Measurements from ENCODE around the gene CYP46A1. TPM values are rescaled to one million over a fixed set of nuclear protein-coding genes. Genes with fewer than 3 reads are reported as not detected.
"Not testable (repeated sequence)": the region's sequence is repeated elsewhere in the genome, so short reads cannot be mapped to it uniquely, and the experiment has no call there.

The CYP46A1 gene
- total RNA-seq, 4 donors from 2014 or later: 0.13 to 4.7 (median 0.55) TPM; not detected in 1

DNA sequence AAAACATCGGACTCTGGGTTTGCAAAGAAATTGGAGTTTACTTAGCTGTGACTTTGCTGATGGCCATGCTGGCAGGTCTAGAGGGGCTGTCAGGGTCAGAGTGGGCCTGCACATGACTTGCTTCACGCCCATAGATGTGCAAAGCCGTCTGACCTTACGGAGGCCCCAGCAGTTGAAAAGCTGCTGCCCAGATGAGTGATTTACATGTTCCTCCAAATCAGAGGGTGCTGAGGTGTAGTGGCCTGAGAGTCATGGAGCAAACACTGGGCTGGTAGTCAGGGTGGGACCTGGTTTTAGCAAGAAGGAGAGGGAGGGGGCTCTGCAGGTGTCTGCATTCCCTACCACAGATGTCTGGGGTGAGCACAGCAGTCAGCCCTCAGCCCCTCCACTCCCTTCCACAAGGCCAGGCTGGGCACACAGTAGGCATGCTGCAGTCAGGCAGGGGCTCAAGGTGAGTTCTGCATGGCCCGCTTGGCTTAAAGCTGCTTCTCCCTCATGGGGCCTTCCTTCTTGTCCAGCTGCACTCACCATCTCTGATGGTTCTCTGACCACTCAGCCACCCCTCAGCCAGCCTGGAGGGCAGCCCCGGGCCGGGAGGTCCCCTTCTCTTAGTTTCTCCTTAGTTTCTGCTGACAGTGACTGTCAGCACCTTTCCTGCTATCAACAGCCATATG lies 74.9 kb downstream of the CYP46A1 start:
- no peak overlapping the region for H3K4me3 ChIP-seq (ENCODE audit: low read depth, poor library complexity, severe bottlenecking)
- intact Hi-C loops (cut with DNase I; ENCODE audit: low total_unique reads): no loop called here
- no peak for TF ChIP-seq POLR2A (IDR thresholded peaks at IDR 0.05)
- TF ChIP-seq, protein P1, sequence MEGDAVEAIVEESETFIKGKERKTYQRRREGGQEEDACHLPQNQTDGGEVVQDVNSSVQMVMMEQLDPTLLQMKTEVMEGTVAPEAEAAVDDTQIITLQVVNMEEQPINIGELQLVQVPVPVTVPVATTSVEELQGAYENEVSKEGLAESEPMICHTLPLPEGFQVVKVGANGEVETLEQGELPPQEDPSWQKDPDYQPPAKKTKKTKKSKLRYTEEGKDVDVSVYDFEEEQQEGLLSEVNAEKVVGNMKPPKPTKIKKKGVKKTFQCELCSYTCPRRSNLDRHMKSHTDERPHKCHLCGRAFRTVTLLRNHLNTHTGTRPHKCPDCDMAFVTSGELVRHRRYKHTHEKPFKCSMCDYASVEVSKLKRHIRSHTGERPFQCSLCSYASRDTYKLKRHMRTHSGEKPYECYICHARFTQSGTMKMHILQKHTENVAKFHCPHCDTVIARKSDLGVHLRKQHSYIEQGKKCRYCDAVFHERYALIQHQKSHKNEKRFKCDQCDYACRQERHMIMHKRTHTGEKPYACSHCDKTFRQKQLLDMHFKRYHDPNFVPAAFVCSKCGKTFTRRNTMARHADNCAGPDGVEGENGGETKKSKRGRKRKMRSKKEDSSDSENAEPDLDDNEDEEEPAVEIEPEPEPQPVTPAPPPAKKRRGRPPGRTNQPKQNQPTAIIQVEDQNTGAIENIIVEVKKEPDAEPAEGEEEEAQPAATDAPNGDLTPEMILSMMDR (IDR thresholded peaks at IDR 0.05): no peak
- DNase-seq (ENCODE audit: low spot score in 2 of 2): no peak
- WGBS, 2 donors: 70 to 77% methylated on average over 7 of the region's 7 CpGs

DNA sequence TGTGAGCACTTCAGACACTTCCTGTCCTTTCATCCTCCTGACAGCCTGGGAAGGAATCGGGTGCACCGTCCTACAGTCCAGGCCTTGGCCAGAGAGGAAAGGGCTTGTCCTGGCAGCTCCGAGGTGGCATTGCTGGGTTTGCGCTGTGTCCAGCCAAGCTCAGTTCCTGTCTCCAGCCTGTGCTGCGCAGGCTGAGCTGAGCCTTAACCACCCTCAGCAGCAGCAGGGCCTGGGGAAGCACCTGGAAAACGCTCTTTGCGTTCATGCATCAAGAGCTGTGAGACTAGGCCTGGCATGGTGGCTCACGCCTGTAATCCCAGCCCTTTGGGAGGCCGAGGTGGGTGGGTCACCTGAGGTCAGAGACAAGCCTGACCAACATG lies 75.4 kb downstream of the CYP46A1 start:
- intact Hi-C loops (cut with DNase I; ENCODE audit: low total_unique reads): no loop called here
- WGBS, 2 donors: 76 to 84% methylated on average over 9 of the region's 9 CpGs
- no peak for DNase-seq (ENCODE audit: low spot score in 2 of 2)
- TF ChIP-seq POLR2A (IDR thresholded peaks at IDR 0.05): no peak
- TF ChIP-seq, protein P1 (IDR thresholded peaks at IDR 0.05): no peak
- H3K4me3 ChIP-seq (ENCODE audit: low read depth, poor library complexity, severe bottlenecking): no peak overlapping the region

DNA sequence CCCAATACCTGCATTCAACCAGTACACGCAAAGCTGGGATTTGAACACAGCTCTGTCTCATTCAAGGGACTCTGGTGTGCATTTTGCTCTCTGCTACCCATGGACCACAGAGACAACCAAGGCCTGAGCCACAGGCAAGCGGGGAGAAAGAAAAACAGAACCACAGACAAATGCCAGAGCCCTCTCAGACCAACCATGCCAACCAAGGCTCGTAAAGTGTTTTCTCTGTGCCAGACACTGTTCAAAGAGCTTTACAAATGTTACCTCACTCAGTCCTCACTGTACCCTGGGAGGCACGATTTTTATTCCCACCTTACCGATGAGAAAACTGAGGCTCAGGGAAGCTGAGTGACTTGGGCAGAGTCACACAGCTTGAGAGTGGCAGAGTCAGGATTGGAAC lies 76.7 kb downstream of the CYP46A1 start:
- H3K4me3 ChIP-seq (ENCODE audit: low read depth, poor library complexity, severe bottlenecking): no peak overlapping the region
- TF ChIP-seq POLR2A (IDR thresholded peaks at IDR 0.05): no peak
- TF ChIP-seq, protein P1 (IDR thresholded peaks at IDR 0.05): no peak
- intact Hi-C loops (cut with DNase I; ENCODE audit: low total_unique reads): no loop called here
- DNase-seq (ENCODE audit: low spot score in 2 of 2): no peak
- 92 to 96% methylated on average over 5 of the region's 5 CpGs for WGBS, 2 donors

DNA sequence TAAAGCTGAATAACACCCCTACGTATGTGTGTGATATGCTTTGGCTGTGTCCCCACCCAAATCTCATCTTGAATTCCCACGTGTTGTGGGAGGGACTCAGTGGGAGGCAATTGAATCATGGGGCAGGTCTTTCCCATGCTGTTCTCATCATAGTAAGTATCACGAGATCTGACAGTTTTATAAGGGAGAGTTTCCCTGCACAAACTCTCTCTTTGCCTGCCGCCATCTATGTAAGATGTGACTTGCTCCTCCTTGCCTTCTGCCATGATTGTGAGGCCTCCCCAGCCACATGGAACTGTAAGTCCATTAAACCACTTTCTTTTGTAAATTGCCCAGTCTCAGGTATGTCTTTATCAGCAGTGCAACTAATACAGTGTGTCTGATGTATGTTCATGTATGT lies 78.8 kb downstream of the CYP46A1 start:
- H3K4me3 ChIP-seq (ENCODE audit: low read depth, poor library complexity, severe bottlenecking); DNase-seq (ENCODE audit: low spot score in 2 of 2); intact Hi-C loops (cut with DNase I; ENCODE audit: low total_unique reads): not testable (repeated sequence)
- 85% methylated on average over 4 of the region's 4 CpGs for WGBS, 2 donors

DNA sequence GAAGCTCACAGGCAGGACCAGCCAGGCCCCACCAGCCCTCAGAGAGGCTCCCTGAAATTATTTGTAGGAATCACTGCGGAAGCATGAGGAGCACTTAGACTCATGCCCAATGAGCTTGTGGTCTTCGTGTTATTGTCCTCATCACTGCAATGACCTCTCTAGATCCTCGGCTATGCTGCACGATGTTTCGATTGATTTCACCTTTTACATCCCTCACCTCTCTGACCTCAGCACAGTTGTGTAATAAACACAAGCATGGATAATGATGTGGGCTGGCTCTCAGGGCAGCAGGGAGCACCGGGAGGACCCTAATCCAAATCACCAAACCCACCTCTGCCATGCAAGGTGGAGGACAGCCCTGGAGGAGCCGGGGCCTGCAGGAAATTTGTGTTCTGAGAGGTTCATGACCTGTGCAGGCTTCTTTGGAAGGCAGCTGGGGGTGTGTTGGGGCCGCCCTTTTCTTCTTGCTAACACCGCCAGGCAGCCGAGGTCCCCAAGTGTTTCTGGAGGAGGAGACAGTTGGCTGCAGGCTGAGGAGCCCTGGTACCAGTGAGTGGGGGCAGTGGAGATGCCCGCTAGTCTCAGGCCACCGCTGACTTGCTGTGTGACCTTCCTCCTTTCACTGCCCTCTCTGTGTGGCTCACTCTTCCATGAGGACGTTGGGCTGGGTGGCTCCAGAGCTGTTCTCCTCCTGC lies 79.6 kb downstream of the CYP46A1 start:
- no peak for DNase-seq (ENCODE audit: low spot score in 2 of 2)
- H3K4me3 ChIP-seq (ENCODE audit: low read depth, poor library complexity, severe bottlenecking): no peak overlapping the region
- TF ChIP-seq, protein P1 (IDR thresholded peaks at IDR 0.05): no peak
- no peak for TF ChIP-seq POLR2A (IDR thresholded peaks at IDR 0.05)
- intact Hi-C loops (cut with DNase I; ENCODE audit: low total_unique reads): no loop called here
- WGBS, 2 donors: 86% methylated on average over 13 of the region's 13 CpGs

DNA sequence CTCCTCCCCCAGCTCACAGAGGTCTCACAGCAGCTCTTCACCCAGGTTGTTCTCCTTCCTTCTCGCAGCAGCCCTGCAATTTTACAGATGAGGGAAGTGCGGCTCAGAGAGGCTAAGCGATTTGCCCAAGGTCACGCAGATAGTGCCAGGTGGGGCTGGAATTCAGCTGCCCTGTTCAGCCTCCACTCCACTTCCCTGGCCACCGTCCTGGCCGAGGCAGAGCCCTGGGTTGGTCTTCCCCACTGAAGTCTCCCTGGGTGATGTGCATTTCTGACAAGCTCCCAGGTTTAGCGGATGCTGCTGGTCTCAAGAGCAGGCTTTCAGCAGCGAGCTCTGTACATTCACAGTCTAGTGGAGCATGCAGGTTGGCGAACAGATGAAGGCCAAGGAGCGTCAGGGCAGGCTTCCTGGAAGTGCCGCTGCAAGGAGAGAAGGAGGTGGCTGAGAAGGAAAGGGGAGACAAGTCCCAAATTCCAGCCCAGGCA lies 80.2 kb downstream of the CYP46A1 start:
- TF ChIP-seq, protein P1 (IDR thresholded peaks at IDR 0.05): no peak
- TF ChIP-seq POLR2A (IDR thresholded peaks at IDR 0.05): no peak
- WGBS, 2 donors: 88 to 92% methylated on average over 11 of the region's 11 CpGs
- no peak overlapping the region for H3K4me3 ChIP-seq (ENCODE audit: low read depth, poor library complexity, severe bottlenecking)
- intact Hi-C loops (cut with DNase I; ENCODE audit: low total_unique reads): no loop called here
- DNase-seq (ENCODE audit: low spot score in 2 of 2): no peak
